Progenitor cell of endocrine pancreas (in vitro differentiated cells): ENCODE measurements around the gene LAMTOR5. TPM values are rescaled to one million over a fixed set of nuclear protein-coding genes. Genes with fewer than 3 reads are reported as not detected.
A peak's percentile ranks its signal among the peaks of the same experiment; 100 is the strongest.

Source experiments
- DNase-seq: peaks from one replicate; pipeline ENCODE4 v3.0.0; 2021; ENCODE audit warnings: low spot score; ENCODE audit not compliant: unreplicated experiment
- H3K27ac Mint-ChIP-seq: 2 replicates; pipeline ENCODE4 v1.8.0; 2021; ENCODE audit warnings: mild to moderate bottlenecking, moderate library complexity, mixed read lengths
- H3K27me3 Mint-ChIP-seq: 2 replicates; pipeline ENCODE4 v1.8.0; 2021; ENCODE audit warnings: mixed read lengths
- H3K36me3 Mint-ChIP-seq: 2 replicates; pipeline ENCODE4 v1.8.0; 2022; ENCODE audit warnings: mixed read lengths; ENCODE audit not compliant: insufficient read depth
- H3K4me1 Mint-ChIP-seq: 2 replicates; pipeline ENCODE4 v1.8.0; 2021; ENCODE audit warnings: low read depth, mixed read lengths
- H3K4me3 Mint-ChIP-seq: 2 replicates; pipeline ENCODE4 v1.8.0; 2021; ENCODE audit warnings: low read depth, mild to moderate bottlenecking, moderate library complexity, mixed read lengths
- H3K9me3 Mint-ChIP-seq: 2 replicates; pipeline ENCODE4 v1.8.0; 2021; ENCODE audit warnings: low read depth, mixed read lengths
- CTCF ChIP-seq: fragments of 200-600 bp; sonication (generic); IDR thresholded peaks from one replicate; pipeline ENCODE4 v1.5.0; 2021; ENCODE audit warnings: antibody characterized with exemption, mild to moderate bottlenecking; ENCODE audit not compliant: unreplicated experiment
- total RNA-seq: library from RNA; stranded (reverse); gene quantifications from 2 replicates; pipeline ENCODE4 v1.2.1, GENCODE V29; 2021

The LAMTOR5 gene
- total RNA-seq, 1 donor from 2014 or later, result 99.8 TPM

GRCh38 chr1:110355321-110355720 lies 52.2 kb downstream of the LAMTOR5 start:
- no peak for TF ChIP-seq CTCF
- no peaks in the 10 kb centered on the region for H3K27me3 Mint-ChIP-seq
- H3K27ac Mint-ChIP-seq, result peak overlapping the region; percentile 74
- no peak overlapping the region for H3K4me3 Mint-ChIP-seq
- H3K9me3 Mint-ChIP-seq, result no peaks in the 10 kb centered on the region
- DNase-seq, result no peak
- H3K36me3 Mint-ChIP-seq, result peaks cover 4% of the 10 kb centered on the region
- H3K4me1 Mint-ChIP-seq, result peaks cover 21% of the 10 kb centered on the region

Other genes with a start within 250 kb of the LAMTOR5 start
- 1.1 and 1.5 TPM in 2 replicates for gene KCNC4, start 197.4 kb downstream of the LAMTOR5 start, total RNA-seq
- 31.6 and 31.9 TPM in 2 replicates for gene RBM15, start 68.3 kb downstream of the LAMTOR5 start, total RNA-seq
- 0.46 and 1.0 TPM in 2 replicates for gene SLC16A4, start 16.7 kb downstream of the LAMTOR5 start, total RNA-seq
- gene PROK1, start 43.5 kb upstream of the LAMTOR5 start, total RNA-seq, result not detected in 2 replicates
- not detected in 2 replicates for gene KCNA10, start 111.5 kb upstream of the LAMTOR5 start, total RNA-seq
- gene KCNA2, start 198.7 kb upstream of the LAMTOR5 start, total RNA-seq, result 0.05 TPM in 1 of 2 replicates, not detected in the other